GM23338 (cell line): ENCODE measurements around the gene C2orf81.

Source experiments
- CREB1 ChIP-seq: fragments of 250-450 bp; sonication (Bioruptor Pico); IDR thresholded peaks from 2 replicates; pipeline ENCODE4 v1.5.0; 2020; ENCODE audit warnings: low read depth, mild to moderate bottlenecking, moderate library complexity
- CTCF ChIP-seq, 2 experiments: fragments of 200-600 bp in 1 of 2; sonication (generic) in 1 of 2; conservative IDR thresholded peaks; 2 replicates each; pipeline versions ENCODE4 v1.5.1 to v1.6.1; 2016 to 2017; ENCODE audit warnings: antibody characterized with exemption in 2 of 2, low read depth in 2 of 2, mild to moderate bottlenecking in 2 of 2, moderate library complexity in 1 of 2
- EZH2 ChIP-seq: fragments of 200-600 bp; sonication (generic); IDR thresholded peaks from one replicate; pipeline ENCODE4 v1.8.0; 2017; ENCODE audit warnings: antibody characterized with exemption, mild to moderate bottlenecking, low read depth; ENCODE audit not compliant: unreplicated experiment
- EZH2phosphoT487 ChIP-seq: fragments of 200-600 bp; sonication (generic); IDR thresholded peaks from one replicate; pipeline ENCODE4 v1.8.1; 2018; ENCODE audit warnings: antibody characterized with exemption; ENCODE audit not compliant: unreplicated experiment
- JUNB ChIP-seq: IDR thresholded peaks from one replicate; pipeline ENCODE4 v1.6.1; 2016; ENCODE audit warnings: antibody characterized with exemption; ENCODE audit not compliant: unreplicated experiment
- NANOG ChIP-seq: IDR thresholded peaks from 2 replicates; pipeline ENCODE4 v1.6.1; 2016; ENCODE audit warnings: antibody characterized with exemption, borderline replicate concordance
- POLR2AphosphoS5 ChIP-seq: IDR thresholded peaks from 2 replicates; pipeline ENCODE4 v1.6.1; 2016; ENCODE audit warnings: antibody characterized with exemption, low read depth
- STAT1 ChIP-seq: IDR thresholded peaks from one replicate; pipeline ENCODE4 v1.6.1; 2016; ENCODE audit warnings: antibody characterized with exemption; ENCODE audit not compliant: unreplicated experiment
- ZNF331 ChIP-seq: fragments of 250-450 bp; sonication (Bioruptor Pico); IDR thresholded peaks from 2 replicates; pipeline ENCODE4 v1.5.0; 2020; ENCODE audit warnings: low read depth, mild to moderate bottlenecking, moderate library complexity
- TF ChIP-seq, protein P1 (sequence below): IDR thresholded peaks from one replicate; pipeline ENCODE4 v1.6.1; 2018; ENCODE audit warnings: antibody characterized with exemption; ENCODE audit not compliant: unreplicated experiment
- TF ChIP-seq, protein P2 (sequence below): IDR thresholded peaks from 2 replicates; pipeline ENCODE4 v1.6.1; 2016; ENCODE audit warnings: antibody characterized with exemption

GRCh38 chr2:74399785-74400184 is 21.6 kb downstream of the C2orf81 start:
- TF ChIP-seq POLR2AphosphoS5 = no peak
- peak; percentile 64 to 74 for TF ChIP-seq CTCF (conservative IDR thresholded peaks at IDR 0.05; ENCODE audit: low read depth in 2 of 2)
- TF ChIP-seq EZH2phosphoT487 = no peak
- TF ChIP-seq CREB1 (CRISPR knock-in tag) = no peak
- TF ChIP-seq EZH2 = no peak
- TF ChIP-seq, protein P1, sequence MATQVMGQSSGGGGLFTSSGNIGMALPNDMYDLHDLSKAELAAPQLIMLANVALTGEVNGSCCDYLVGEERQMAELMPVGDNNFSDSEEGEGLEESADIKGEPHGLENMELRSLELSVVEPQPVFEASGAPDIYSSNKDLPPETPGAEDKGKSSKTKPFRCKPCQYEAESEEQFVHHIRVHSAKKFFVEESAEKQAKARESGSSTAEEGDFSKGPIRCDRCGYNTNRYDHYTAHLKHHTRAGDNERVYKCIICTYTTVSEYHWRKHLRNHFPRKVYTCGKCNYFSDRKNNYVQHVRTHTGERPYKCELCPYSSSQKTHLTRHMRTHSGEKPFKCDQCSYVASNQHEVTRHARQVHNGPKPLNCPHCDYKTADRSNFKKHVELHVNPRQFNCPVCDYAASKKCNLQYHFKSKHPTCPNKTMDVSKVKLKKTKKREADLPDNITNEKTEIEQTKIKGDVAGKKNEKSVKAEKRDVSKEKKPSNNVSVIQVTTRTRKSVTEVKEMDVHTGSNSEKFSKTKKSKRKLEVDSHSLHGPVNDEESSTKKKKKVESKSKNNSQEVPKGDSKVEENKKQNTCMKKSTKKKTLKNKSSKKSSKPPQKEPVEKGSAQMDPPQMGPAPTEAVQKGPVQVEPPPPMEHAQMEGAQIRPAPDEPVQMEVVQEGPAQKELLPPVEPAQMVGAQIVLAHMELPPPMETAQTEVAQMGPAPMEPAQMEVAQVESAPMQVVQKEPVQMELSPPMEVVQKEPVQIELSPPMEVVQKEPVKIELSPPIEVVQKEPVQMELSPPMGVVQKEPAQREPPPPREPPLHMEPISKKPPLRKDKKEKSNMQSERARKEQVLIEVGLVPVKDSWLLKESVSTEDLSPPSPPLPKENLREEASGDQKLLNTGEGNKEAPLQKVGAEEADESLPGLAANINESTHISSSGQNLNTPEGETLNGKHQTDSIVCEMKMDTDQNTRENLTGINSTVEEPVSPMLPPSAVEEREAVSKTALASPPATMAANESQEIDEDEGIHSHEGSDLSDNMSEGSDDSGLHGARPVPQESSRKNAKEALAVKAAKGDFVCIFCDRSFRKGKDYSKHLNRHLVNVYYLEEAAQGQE = no peak
- TF ChIP-seq JUNB = no peak
- TF ChIP-seq NANOG = no peak
- TF ChIP-seq STAT1 = no peak
- TF ChIP-seq, protein P2, sequence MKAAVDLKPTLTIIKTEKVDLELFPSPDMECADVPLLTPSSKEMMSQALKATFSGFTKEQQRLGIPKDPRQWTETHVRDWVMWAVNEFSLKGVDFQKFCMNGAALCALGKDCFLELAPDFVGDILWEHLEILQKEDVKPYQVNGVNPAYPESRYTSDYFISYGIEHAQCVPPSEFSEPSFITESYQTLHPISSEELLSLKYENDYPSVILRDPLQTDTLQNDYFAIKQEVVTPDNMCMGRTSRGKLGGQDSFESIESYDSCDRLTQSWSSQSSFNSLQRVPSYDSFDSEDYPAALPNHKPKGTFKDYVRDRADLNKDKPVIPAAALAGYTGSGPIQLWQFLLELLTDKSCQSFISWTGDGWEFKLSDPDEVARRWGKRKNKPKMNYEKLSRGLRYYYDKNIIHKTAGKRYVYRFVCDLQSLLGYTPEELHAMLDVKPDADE = no peak
- no peak for TF ChIP-seq ZNF331 (CRISPR knock-in tag)
